Loucy (cell line): ENCODE measurements around the gene RPS6KA2.
"Not testable (repeated sequence)": the region's sequence is repeated elsewhere in the genome, so short reads cannot be mapped to it uniquely, and the experiment has no call there.

Experiments used
- H2AFZ ChIP-seq: fragments of 200-600 bp; sonication (generic); 2 replicates; pipeline ENCODE4 v1.6.0; 2016; ENCODE audit warnings: antibody characterized with exemption, mild to moderate bottlenecking, low read length, moderate library complexity
- H3F3A ChIP-seq: fragments of 200-600 bp; 2 replicates; pipeline ENCODE4 v1.6.0; 2016; ENCODE audit warnings: antibody characterized with exemption, low read depth, mild to moderate bottlenecking
- H3K27me3 ChIP-seq: fragments of 200-600 bp; sonication (generic); 2 replicates; pipeline ENCODE4 v1.6.1; 2014; ENCODE audit warnings: low read length, mild to moderate bottlenecking; ENCODE audit not compliant: insufficient read depth, poor library complexity, severe bottlenecking
- H3K36me3 ChIP-seq: fragments of 200-600 bp; sonication (generic); 2 replicates; pipeline ENCODE4 v1.6.1; 2016; ENCODE audit warnings: low read length; ENCODE audit not compliant: insufficient read depth
- H3K4me1 ChIP-seq: fragments of 200-600 bp; sonication (generic); 2 replicates; pipeline ENCODE4 v1.5.1; 2014; ENCODE audit warnings: low read length, mild to moderate bottlenecking; ENCODE audit not compliant: insufficient read depth, poor library complexity, severe bottlenecking
- H3K4me2 ChIP-seq: fragments of 200-600 bp; sonication (generic); 2 replicates; pipeline ENCODE4 v1.6.0; 2014; ENCODE audit warnings: antibody characterized with exemption, low read length, low read depth, mild to moderate bottlenecking; ENCODE audit not compliant: poor library complexity, severe bottlenecking
- H3K4me3 ChIP-seq: fragments of 200-600 bp; sonication (generic); 2 replicates; pipeline ENCODE4 v1.5.1; 2014; ENCODE audit warnings: low read length, mild to moderate bottlenecking, mixed read lengths; ENCODE audit not compliant: poor library complexity, severe bottlenecking
- H3K79me2 ChIP-seq: fragments of 200-600 bp; sonication (generic); 2 replicates; pipeline ENCODE4 v1.6.1; 2014; ENCODE audit warnings: low read length; ENCODE audit not compliant: insufficient read depth
- H3K9ac ChIP-seq: fragments of 200-600 bp; sonication (generic); 2 replicates; pipeline ENCODE4 v1.6.0; 2014; ENCODE audit warnings: mild to moderate bottlenecking, low read depth, low read length, moderate library complexity; ENCODE audit not compliant: poor library complexity, severe bottlenecking
- H3K9me2 ChIP-seq: fragments of 200-600 bp; sonication (generic); replicated peaks from 2 replicates; pipeline ENCODE4 v1.6.1; 2016; ENCODE audit warnings: low read depth, low read length, mixed read lengths
- H3K9me3 ChIP-seq: fragments of 200-600 bp; sonication (generic); 2 replicates; pipeline ENCODE4 v1.6.1; 2014; ENCODE audit warnings: mild to moderate bottlenecking, antibody characterized with exemption, low read length, low read depth; ENCODE audit not compliant: insufficient read depth
- H4K20me1 ChIP-seq: fragments of 200-600 bp; sonication (generic); 2 replicates; pipeline ENCODE4 v1.6.0; 2014; ENCODE audit warnings: antibody characterized with exemption, low read length, mild to moderate bottlenecking; ENCODE audit not compliant: insufficient read depth, poor library complexity, severe bottlenecking
- EZH2phosphoT487 ChIP-seq: fragments of 200-600 bp; IDR thresholded peaks from 2 replicates; pipeline ENCODE4 v1.6.1; 2018; ENCODE audit warnings: antibody characterized with exemption, mild to moderate bottlenecking, moderate library complexity, borderline replicate concordance
- TF ChIP-seq, protein P1 (sequence below): fragments of 200-600 bp; sonication (generic); conservative IDR thresholded peaks from 2 replicates; pipeline ENCODE4 v1.5.1; 2014; ENCODE audit warnings: mild to moderate bottlenecking, antibody characterized with exemption, low read length

RPS6KA2 gene

GRCh38 chr6:166402582-166403277 is 224.3 kb downstream of the RPS6KA2 start:
- Histone ChIP-seq H3K9me3 (no peaks in the 10 kb centered on the region), H3K4me1 (peaks cover 4% of the 10 kb centered on the region), H3K9me2 (no peaks in the 10 kb centered on the region), H2AFZ (no peak overlapping the region), H4K20me1 (no peaks in the 10 kb centered on the region), H3K27me3 (no peaks in the 10 kb centered on the region), H3K4me3 (no peak overlapping the region), H3K36me3 (no peaks in the 10 kb centered on the region), H3F3A (no peaks in the 10 kb centered on the region), H3K9ac (no peak overlapping the region), H3K4me2 (no peak overlapping the region), H3K79me2 (no peaks in the 10 kb centered on the region)
- TF ChIP-seq, protein P1, sequence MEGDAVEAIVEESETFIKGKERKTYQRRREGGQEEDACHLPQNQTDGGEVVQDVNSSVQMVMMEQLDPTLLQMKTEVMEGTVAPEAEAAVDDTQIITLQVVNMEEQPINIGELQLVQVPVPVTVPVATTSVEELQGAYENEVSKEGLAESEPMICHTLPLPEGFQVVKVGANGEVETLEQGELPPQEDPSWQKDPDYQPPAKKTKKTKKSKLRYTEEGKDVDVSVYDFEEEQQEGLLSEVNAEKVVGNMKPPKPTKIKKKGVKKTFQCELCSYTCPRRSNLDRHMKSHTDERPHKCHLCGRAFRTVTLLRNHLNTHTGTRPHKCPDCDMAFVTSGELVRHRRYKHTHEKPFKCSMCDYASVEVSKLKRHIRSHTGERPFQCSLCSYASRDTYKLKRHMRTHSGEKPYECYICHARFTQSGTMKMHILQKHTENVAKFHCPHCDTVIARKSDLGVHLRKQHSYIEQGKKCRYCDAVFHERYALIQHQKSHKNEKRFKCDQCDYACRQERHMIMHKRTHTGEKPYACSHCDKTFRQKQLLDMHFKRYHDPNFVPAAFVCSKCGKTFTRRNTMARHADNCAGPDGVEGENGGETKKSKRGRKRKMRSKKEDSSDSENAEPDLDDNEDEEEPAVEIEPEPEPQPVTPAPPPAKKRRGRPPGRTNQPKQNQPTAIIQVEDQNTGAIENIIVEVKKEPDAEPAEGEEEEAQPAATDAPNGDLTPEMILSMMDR: no peak
- no peak for TF ChIP-seq EZH2phosphoT487

DNA sequence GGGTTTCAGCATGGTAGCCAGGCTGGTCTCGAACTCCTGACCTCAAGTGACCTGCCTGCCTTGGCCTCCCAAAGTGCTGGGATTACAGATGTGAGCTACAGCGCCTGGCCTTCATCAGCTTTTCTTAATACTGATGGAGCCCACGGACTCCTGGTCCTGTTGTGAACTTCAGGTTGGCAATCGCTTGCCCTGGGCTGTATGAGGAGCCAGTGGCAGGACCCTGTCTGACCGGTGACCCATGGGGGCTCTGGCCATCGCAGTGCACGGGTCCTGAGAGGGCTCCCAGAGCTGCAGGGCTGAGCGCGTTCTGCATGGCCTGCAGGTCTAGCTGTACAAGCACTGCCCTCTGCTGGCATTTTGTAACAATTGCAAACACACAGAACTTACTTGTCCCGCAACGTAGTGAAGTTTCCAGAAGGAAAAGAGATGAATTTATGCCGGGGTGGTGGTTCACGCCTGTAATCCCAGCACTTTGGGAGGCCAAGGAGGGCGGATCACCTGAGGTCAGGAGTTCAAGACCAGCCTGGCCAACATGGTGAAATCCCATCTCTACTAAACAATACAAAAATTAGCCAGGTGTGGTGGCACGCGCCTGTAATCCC is 226.3 kb downstream of the RPS6KA2 start:
- H3K9me3 ChIP-seq, H4K20me1 ChIP-seq, H3K27me3 ChIP-seq: not testable (repeated sequence)

GRCh38 chr6:166400181-166400580 is 226.9 kb downstream of the RPS6KA2 start:
- H2AFZ ChIP-seq: no peak overlapping the region

More for the DNA sequence above, 226.3 kb downstream of the RPS6KA2 start:
- H3K9me2 ChIP-seq, H3K4me2 ChIP-seq, H3K36me3 ChIP-seq, H3K4me1 ChIP-seq, H3F3A ChIP-seq, H3K4me3 ChIP-seq, H3K79me2 ChIP-seq, H3K9ac ChIP-seq: not testable (repeated sequence)
- 0 out of 2 replicates have a peak overlapping the region, but pooled peaks have one; percentile 16 for H2AFZ ChIP-seq
- TF ChIP-seq, protein P1: peak; percentile 78

More at GRCh38 chr6:166400181-166400580, 226.9 kb downstream of the RPS6KA2 start:
- TF ChIP-seq EZH2phosphoT487: no peak
- TF ChIP-seq, protein P1: no peak
- H3K4me3 ChIP-seq: no peak overlapping the region
- H3F3A ChIP-seq: no peaks in the 10 kb centered on the region
- no peaks in the 10 kb centered on the region for H3K36me3 ChIP-seq
- H3K9me2 ChIP-seq: no peaks in the 10 kb centered on the region
- no peaks in the 10 kb centered on the region for H3K79me2 ChIP-seq
- H4K20me1 ChIP-seq: no peaks in the 10 kb centered on the region
- peaks cover 4% of the 10 kb centered on the region for H3K4me1 ChIP-seq
- H3K4me2 ChIP-seq: no peak overlapping the region
- H3K9me3 ChIP-seq: no peaks in the 10 kb centered on the region
- no peaks in the 10 kb centered on the region for H3K27me3 ChIP-seq
- H3K9ac ChIP-seq: no peak overlapping the region
